Stimulated activated CD4-positive, alpha-beta T cell treated with anti-CD3 and anti-CD28 coated beads, Interleukin-12 subunit alpha, Interleukin-12 subunit beta, amount 100 ng/mL, for 24 hours (primary cell): Measurements from ENCODE around the gene RRP12.
"Not testable (repeated sequence)": the region's sequence is repeated elsewhere in the genome, so short reads cannot be mapped to it uniquely, and the experiment has no call there.

ENCODE experiments used
- DNase-seq, 2 experiments: peaks; one replicate each; pipeline ENCODE4 v3.0.0-alpha.2; 2020; ENCODE audit warnings: low read depth in 2 of 2

Gene RRP12

DNA sequence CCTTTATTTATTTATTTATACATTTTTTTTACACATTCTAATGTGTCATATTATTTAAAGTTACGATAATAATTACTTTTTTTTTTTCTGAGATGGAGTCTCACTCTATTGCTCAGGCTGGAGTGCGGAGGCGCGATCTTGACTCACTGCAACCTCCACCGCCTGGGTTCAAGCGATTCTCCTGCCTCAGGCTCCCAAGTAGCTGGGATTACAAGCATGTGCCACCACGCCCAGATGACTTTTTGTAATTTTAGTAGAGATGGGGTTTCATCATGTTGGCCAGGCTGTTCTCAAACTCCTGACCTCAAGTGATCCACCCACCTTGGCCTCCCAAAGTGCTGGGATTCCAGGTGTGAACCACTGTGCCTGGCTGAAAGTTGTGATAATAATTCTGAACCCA is 5.3 kb upstream of the RRP12 start:
- not testable (repeated sequence) for DNase-seq

DNA sequence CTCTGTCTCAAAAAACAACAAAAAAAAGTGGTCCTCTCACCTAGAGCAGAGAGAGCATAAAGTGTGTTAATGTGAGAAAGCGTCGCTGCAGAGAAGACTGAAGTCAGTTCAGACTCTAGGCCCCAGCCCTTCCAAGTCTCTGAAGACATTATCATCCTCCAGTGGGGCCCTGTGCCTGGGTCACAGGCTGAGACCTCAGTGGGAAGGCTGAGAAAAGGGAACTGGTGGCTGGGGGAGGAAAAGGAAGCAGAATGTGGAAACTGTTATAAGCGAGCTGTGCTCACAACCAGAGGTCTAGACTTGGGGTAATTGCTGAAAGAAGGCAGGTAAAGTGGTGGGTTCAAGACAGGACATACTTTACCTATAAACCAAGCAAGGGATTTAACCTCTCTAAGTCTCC is 4.9 kb upstream of the RRP12 start:
- no peak for DNase-seq

DNA sequence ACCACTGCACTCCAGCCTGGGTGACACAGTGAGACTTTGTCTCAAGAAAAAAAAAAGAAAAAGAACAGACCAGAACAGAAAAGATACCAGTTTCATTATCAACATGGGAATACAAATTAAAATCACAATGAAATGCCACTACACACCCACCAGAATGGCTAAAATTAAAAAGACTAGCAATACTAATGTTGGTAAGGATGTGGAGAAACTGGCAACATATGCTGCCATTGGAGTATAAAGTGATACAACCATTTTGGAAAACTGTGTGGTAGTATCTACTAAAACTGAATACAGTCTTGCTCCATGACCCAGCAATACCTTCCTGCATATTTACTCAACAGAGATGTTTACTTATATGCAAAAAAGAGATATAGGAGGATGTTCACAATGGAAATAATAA is 2.9 kb upstream of the RRP12 start:
- DNase-seq: no peak

DNA sequence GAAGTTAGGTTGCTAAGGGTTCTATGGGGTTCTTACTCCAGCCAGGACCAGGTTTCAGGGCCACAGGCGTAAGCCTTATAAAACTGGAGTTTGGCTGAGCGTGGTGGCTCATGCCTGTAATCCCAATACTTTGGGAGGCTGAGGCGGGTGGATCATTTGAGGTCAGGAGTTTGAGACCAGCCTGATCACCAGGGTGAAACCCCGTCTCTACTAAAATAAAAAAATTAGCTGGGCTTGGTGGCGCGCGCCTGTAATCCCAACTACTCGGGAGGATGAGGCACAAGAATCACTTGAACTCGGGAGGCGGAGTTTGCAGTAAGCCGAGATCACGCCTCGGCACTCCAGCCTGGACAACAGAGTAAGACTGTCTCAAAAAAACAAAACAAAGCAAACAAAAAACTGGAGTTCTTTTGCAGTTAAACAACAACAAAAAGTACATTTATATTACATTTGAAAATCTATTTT is 347 bp upstream of the RRP12 start:
- no peak for DNase-seq

DNA sequence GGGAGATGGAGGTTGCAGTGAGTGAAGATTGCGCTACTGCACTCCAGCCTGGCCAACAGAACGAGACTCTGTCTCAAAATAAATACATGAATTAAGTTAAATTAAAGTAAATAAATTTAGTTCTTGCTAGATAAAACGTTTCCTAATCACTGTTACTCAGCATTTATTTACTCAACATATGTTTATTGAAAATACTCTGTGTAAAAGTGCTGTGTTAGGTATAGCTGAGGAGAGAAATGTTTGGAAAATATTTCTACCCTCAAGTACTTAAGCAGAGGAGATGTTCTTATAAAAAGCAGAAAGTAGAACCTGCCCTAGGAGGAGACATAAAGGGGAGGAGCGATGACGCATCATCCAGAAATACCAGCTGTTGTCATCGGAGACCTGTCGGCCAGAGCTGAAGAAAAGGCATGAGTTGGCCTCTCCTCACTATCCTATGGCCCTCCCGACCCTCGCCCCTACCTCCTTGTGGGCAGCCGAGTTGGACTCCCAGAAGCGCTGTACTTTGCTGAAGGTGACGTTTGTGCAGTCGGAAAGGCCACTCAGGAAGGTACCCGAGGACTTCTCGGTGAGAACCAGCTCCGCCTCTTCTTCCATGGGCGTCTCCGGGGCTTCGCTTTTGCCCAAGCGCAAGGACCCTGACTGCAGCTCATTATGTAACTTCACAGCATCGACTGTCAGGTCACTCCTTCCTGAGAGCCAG is 1.1 kb downstream of the RRP12 start:
- no peak for DNase-seq

DNA sequence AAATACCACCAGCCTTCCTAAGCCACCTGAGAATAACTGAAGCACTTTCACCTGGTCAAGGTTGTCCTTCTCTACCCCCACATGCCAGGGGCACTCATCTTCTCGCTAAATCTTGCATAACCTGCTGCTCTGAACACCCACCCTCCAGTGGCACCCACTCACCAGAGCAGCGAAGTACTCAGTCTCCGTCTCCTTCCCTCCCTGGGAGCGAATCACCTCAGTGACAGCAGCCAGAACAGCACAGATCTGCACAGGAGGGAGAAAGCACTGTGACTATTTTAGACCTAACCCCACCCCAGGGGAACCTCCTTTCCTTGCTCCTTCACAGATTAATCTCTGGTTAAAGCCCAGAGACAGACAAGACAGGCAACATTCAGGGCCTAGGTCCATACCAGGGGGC is 5.1 kb downstream of the RRP12 start:
- DNase-seq: no peak

DNA sequence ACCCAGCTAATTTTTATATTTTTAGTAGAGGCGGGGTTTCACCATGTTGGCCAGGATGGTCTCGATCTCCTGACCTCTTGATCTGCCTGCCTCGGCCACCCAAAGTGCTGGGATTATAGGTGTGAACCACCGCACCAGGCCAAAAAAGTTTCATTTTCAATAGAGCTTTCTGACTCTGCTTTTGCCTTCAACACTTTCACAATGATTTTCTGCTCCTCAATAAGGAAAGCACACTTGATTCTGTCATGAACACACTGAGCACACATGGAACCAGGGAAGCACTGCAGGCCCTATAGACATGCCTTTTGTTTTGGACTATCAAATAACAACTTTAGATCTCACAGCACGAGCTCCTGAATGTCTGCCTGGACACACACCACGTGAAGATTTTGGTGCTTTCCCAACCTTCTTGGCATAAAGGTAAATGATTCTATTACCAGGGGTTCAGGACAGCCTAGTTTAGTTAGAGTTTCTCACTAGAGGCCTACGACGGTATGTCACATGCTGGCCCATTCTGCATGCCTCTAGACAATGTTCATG is 8.0 kb downstream of the RRP12 start:
- DNase-seq: no peak

DNA sequence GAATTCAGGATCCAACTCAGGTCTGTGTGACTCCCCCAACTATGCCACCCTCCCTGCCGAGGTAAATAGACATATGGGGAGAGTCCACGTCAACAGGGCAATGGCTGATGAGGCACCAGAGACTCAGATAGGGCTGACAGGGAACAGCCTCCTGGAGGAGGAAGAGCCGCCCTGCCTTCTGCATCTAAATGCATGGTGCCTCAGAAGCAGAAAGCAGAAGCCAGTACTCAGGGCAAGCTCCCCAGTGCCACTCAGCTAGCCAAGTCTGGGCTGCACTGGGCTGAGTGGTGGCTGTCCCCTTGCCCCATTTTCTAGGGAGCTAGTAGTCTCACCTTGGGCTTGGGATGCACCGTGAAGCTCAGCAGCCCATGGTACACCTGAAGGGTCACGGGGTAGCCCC is 11.0 kb downstream of the RRP12 start:
- no peak for DNase-seq

DNA sequence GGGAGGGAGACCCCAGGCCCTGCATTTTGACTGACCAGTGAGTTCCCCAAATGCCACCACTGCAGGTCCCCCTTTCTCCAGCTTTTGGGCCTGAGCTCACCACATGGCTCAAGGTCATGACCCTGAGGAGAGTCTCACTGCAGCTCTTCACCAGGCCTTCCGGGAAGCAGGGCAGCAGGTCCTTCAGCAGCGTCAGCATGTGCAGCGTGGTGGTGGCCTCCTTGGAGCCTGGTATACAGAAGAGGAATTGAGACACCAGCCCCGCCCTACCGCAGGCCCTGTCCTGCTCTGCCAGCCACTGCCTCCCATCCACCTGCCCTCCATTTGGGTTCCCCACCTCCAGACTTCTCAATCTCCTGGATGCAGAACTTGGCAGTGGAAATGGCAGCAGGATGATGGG is 13.0 kb downstream of the RRP12 start:
- no peak for DNase-seq

DNA sequence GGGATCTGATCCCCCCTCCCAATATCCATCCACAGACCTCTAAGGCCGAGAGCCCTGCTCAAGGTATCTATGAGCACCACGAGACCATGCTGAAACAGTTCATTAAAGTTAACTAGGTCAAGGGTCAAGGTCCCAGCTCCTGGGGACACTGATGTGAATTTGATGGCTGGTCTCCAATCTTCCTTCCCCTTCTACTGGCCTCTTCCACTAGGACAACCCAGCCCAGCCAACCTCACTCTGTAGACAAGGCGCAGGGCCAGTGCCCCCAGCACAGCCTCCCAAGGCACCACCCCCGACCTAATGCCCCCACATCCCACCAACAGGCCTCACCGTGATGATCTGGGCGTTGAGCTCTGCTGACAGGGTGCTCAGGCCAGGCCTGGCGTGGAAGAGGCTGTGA is 15.6 kb downstream of the RRP12 start:
- DNase-seq: no peak

DNA sequence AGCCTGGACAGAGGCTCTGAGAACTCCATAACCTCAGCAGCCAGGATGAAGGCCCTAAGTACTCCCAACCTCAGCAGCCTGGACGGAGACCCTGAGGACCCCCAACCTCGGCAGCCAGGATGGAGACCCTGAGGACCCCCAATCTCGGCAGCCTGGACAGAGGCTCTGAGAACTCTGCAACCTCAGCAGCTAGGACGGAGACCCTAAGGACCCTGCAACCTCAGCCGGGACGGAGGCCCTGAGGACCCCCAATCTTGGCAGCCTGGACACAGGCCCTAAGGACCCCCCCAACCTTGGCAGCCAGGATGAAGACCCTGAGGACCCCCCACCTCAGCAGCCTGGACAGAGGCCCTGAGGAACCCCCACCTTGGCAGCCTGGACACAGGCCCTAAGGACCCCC is 16.5 kb downstream of the RRP12 start:
- DNase-seq: no peak

DNA sequence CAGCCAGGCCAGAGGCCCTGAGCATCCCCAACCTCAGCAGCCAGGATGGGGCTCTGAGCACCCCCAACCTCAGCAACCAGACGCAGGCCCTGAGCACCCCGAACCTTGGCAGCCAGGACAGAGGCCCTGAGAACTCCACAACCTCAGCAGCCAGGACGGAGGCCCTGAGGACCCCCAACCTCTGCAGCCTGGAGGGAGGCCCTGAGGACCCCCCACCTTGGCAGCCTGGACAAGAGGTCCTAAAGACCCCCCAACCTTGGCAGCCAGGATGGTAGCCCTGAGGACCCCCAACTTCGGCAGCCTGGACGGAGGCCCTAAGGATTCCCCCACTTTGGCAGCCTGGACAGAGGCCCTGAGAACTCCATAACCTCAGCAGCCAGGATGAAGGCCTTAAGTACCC is 17.0 kb downstream of the RRP12 start:
- DNase-seq: no peak

DNA sequence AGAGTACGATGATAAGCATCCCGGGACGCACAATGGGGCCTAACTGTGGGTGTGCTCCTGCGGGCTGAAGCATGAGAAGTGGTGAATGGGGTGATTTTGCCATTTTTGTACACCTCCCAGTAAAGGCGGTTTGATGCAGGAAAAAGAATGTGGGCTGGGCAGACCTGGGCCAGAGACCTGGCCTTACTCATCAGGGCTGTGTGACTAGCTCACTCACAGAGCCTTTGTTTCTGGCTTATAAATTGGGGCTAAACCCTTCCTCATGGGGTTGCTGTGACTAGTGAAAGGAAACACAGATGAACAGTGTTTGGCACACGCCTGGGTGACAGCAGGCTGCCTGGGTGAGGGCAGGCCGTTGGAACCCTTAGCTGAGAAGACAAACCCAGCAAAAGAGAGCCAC is 18.0 kb downstream of the RRP12 start:
- DNase-seq: no peak

DNA sequence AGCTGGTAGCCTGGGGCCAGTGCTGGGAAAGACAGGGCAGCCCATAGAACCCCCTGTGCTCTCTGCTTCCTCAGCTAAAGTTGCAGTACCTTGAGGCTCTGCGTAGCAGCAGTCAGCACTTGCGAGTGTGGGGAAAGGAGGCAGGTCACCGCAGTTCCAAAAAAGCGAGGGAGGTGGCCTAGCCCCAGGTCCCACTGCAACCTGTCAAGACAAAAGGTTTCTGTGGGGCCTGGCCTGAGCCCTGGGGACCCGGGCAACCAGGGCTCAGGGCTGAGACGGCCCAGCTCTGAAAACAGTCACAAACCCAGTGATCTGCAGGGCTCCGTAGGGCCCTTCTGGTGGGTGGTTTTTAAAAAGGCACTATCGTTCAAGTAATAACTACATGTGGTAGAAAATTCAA is 19.5 kb downstream of the RRP12 start:
- no peak for DNase-seq

DNA sequence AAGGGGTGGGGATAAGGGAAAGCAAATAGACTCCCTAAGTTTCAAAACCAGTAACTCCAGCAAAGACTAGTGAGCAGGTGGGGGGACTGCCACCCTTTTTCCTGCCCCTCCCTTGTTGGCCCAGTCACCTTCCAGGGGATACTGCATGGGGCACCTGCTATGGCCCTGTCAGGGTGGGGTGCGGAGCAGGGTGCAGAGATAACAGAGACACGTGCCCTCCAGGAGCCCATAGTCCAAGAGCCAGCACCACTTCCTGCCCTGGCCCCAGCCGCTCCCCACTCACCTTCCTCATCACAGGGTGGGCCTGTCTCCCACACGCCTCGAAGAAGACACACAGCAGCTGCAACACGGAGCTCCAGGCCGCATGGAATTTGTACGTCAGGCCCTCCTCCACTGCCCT is 20.6 kb downstream of the RRP12 start:
- no peak for DNase-seq

DNA sequence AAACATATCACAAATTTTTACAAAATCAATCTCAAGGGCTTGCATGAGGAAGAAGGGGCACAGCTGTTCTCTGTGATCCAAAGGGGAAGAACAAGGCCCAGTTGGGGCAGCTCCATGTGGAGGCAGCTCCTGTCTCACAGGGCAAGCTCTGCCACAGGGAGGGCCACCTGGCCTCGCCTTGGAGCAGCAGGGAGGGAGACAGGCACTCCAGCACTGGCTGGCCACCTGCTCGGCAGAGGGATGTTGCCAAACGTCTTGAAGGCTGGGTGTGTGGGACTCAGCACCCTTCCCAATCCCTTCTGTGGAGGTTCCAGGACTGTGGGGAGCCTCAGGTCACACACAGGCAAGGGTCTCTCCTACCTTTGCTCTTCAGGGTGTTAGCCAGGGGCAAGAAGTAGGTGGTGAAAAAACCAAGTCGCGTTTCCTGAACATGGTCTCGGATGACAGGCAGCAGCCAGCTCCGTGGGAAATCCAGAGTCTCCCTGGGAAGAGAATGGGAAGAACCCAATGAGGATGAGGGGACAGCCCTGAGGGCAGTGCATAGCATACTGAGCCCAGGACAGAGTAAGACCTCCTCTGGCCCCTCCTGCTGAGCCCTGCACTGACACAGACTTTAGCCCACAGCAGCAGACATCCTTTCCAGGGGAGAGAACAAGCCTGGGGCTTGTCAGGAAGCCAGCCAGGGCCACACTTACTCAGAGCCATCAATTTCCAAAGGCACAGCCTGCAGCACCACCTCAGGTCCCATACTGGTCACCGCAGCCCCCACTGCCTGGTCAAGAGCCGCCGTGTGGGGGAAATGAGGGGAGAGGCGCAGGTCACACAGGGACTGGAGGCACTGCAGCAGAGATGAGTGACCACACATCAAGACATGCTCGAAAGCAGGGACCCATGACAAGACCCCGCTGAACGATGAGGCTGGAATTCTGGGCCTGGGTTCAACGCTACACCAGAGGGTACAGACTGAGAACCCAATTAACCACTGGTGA is 21.9 kb downstream of the RRP12 start:
- DNase-seq: no peak

DNA sequence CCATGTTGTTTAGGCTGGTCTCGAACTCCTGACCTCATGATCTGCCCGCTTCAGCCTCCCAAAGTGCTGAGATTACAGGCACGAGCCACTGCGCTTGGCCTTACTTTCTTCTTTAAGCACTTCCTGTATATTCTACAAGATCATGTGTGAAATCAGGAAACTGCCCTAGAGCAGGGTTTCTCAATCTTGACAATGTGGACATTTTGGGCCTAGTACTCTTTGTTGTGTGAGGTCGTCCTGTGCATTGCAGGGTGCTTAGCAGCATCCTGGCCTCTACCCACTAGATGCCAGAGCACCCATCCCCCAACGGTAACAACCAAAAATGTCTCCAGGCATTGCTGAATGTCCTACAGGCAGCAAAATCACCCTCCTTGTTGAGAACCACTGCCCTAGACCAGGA is 24.7 kb downstream of the RRP12 start:
- no peak for DNase-seq

DNA sequence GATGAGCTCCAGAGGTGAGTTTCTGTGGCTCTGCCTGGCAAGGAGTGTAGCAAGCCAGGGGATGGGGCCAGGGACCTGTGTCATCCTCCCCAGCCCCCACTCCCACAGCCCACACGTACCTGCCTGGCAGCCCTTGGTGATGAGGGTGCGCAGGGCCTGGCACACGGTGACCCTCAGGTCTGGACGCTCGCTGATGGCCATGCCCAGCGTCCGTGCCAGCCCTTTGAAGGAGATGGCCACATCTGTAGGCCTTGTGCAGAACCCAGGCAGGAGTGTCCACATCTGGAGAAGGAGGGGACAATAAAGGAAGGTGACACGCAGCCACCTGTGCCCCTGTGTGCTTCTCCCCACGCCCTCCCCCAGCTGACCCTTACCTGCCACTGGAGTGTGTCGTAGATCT is 27.7 kb downstream of the RRP12 start:
- no peak for DNase-seq

DNA sequence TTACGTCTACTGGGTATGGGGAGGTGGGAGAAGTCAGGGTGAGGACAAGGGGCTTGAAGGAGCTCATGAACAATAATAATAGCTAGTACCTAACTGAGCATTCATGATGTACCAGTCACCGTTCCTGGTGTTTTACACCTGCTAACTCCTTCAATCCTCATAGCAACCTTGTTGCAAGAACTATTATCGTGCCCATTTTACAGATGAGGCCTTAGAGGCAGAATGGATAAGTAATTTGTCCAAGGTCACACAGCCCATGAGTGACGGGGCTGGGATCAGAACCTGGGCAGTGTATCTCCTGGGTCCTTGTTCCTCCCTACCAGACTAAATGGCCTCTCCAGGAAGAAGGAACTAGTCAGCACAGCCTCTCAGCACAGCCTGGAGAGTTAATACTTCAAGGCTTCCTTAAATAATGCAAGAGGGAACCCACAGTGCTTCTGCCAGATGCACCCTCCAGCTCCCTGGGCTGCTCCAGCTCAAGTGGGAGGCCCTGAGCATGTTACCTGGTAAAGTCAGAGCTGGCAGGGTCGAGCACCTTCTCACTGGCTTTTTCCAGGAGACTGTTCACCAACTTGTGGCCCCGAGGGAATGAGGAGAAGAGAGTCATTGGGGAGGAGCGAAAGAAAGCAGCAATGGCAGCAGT is 28.8 kb downstream of the RRP12 start:
- no peak for DNase-seq

DNA sequence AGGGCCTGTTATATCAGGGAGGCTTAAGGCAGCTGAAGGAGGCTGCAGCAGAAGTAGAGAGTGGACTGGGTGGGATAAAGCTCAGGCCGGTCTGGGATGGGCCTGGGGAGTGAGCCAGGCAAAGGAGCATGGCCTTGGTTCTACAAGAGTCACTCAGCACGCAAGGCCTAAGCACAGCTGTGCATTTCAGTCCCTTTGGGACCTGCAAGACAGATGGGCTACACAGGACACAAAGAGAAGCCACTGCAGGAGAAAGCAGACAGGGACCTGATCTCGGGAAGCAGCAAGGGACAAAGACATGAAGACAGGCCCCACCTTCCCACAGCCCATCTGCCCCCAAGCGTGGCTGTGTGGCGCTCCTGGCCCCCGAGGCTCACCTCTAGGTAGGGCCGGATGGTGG is 29.4 kb downstream of the RRP12 start:
- DNase-seq: no peak

DNA sequence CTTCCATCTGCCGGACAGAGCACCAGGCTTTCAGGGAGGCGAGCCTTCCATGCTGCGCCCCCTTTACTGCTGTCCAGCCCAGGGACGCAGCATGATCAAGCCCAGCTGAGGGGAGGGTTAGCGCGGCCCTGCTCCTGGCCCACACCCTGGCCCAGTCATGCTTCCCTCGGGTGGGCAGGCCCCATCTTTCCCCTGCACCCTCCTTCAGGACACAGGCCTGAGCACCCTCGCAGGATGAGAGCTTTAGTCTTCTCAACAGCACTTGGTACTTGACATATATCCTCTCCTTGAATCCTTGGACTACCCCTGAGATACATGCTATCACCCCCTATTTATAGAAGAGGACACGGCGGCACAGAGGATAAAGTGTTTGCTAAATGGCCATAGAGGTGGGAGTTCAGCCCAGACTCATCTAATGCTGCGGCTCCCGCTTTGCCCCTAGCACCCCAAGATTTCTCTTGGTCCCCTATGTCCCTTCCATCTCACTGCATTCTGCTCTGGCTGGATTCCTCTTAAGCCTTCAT is 34.0 kb downstream of the RRP12 start:
- DNase-seq: no peak

DNA sequence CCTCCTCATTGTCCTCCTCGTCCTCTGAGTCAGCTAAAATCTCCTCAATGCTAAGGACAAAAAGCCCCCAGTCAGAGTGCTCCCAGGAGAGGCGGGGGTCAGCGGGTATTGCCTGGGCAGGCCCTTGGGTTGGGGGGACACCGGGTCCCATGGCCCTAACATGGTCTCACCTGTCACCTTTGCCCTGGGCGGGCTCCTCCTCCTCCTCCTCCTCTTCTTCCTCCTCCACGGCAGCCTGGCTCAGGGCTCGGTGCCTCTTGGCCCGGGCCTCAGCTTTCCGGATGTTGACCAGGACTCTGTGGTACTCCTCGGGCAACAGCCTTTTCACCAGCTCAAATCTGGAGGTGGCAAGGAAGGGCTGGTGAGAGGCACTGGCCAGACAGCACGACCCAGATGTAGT is 34.6 kb downstream of the RRP12 start:
- DNase-seq: no peak
